Suppressor macrophage (primary cell): Measurements from ENCODE around the gene PLEKHG5.
"Not testable (repeated sequence)": the region's sequence is repeated elsewhere in the genome, so short reads cannot be mapped to it uniquely, and the experiment has no call there.

ENCODE experiments used
- DNase-seq, 4 experiments: peaks; one replicate each; pipeline ENCODE4 v3.0.0-alpha.2; 2020 to 2022

Gene PLEKHG5

GRCh38 chr1:6445062-6445763 lies 46.3 kb downstream of the PLEKHG5 start:
- DNase-seq = peak; percentile 29 to 68 (median 40)

GRCh38 chr1:6444377-6444776 lies 47.1 kb downstream of the PLEKHG5 start:
- no peak for DNase-seq

- no peak for DNase-seq
Measured at GRCh38 chr1:6443339-6444115, 47.9 kb downstream of the PLEKHG5 start.

- no peak for DNase-seq
Measured at GRCh38 chr1:6441586-6441985, 49.9 kb downstream of the PLEKHG5 start.

- DNase-seq = peak in 3 of 4 experiments; percentile 33 to 62 (median 42)
Measured at GRCh38 chr1:6440198-6441126, 51.0 kb downstream of the PLEKHG5 start.

- DNase-seq = peak; percentile 55 to 76 (median 62)
Measured at GRCh38 chr1:6438047-6438525, 53.4 kb downstream of the PLEKHG5 start.

- peak in 1 of 4 experiments; percentile 32 for DNase-seq
Measured at GRCh38 chr1:6437012-6437700, 54.3 kb downstream of the PLEKHG5 start.

GRCh38 chr1:6436277-6436676 lies 55.2 kb downstream of the PLEKHG5 start:
- not testable (repeated sequence) for DNase-seq

- DNase-seq = no peak
Measured at GRCh38 chr1:6435547-6435946, 55.9 kb downstream of the PLEKHG5 start.

GRCh38 chr1:6435129-6435528 lies 56.3 kb downstream of the PLEKHG5 start:
- no peak for DNase-seq

- no peak for DNase-seq
Measured at GRCh38 chr1:6434186-6434585, 57.3 kb downstream of the PLEKHG5 start.

GRCh38 chr1:6431645-6432579 lies 59.6 kb downstream of the PLEKHG5 start:
- DNase-seq = not testable (repeated sequence)

GRCh38 chr1:6429660-6430411 lies 61.6 kb downstream of the PLEKHG5 start:
- DNase-seq = peak; percentile 58 to 88 (median 76)

GRCh38 chr1:6428453-6428852 lies 63.0 kb downstream of the PLEKHG5 start:
- not testable (repeated sequence) for DNase-seq

GRCh38 chr1:6427441-6428390 lies 63.8 kb downstream of the PLEKHG5 start:
- DNase-seq = no peak

- DNase-seq = no peak
Measured at GRCh38 chr1:6426972-6427350, 64.5 kb downstream of the PLEKHG5 start.

GRCh38 chr1:6426277-6426971 lies 65.0 kb downstream of the PLEKHG5 start:
- no peak for DNase-seq

GRCh38 chr1:6425658-6426057 lies 65.8 kb downstream of the PLEKHG5 start:
- DNase-seq = no peak
